G401 (cell line): ENCODE measurements around the gene ITPR3. TPM values are rescaled to one million over a fixed set of nuclear protein-coding genes. Genes with fewer than 3 reads are reported as not detected.

Source experiments
- DNase-seq: peaks from one replicate; pipeline ENCODE4 v3.0.0-alpha.2; 2015; ENCODE audit warnings: low spot score
- in situ Hi-C: cut with HindIII; loops from 2 replicates; pipeline ENCODE4 v1.10.0; 2016; ENCODE audit warnings: low sequenced_read_pairs, mixed read lengths
- total RNA-seq: library from RNA; depleted of rRNA; stranded (reverse); fragments of >200 nt; shearing (Covaris generic); gene quantifications from 2 replicates; pipeline ENCODE4 v1.2.3, GENCODE V29; 2014

Gene ITPR3
- total RNA-seq, 1 experiment from 2014 or later = 67.9 TPM

DNA sequence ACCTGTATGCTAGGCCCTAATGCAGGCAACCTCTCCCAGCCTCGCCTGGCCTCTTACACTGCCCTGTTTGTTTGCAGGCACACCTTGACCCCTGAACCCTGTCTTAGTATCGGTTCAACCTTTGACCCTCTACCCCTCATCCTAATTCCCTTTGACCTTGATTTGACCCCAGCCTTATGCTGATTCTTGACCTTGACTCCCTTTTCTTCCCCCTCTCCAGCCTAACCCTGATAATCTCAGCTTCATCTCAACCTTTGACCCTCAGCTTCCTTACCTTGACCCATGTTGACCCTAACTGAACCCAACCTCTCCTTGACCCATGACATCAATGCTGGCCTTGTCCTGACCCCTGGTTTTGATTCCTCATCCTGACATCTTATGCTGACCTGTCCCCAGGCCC lies 56.6 kb downstream of the ITPR3 start:
- DNase-seq = no peak
- in situ Hi-C loops = no loop called here

DNA sequence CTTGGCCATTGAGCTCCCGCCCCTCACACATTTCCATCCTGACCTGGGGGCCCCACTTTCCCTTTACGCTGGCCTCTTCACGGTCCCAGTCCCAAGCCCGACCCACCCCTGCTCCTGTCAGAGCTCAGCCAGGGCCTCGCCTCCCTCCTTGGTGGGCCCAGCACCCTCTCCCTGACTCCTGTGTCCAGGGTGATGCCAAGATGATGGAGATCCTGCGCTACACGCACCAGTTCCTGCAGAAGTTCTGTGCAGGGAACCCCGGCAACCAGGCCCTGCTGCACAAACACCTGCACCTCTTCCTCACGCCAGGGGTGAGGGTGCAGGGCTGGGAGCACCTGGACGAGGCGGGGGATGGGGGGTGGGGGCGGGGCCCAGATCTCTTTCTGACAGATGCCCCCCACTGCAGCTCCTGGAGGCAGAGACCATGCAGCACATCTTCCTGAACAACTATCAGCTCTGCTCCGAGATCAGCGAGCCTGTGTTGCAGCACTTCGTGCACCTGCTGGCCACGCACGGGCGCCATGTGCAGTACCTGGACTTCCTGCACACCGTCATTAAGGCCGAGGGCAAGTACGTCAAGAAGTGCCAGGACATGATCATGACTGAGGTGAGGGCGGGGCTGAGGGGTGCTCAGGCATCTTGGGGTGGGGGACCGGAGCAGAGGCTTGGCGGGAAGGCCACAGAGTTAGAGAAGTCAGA lies 57.3 kb downstream of the ITPR3 start:
- in situ Hi-C loops = no loop called here
- DNase-seq = no peak

DNA sequence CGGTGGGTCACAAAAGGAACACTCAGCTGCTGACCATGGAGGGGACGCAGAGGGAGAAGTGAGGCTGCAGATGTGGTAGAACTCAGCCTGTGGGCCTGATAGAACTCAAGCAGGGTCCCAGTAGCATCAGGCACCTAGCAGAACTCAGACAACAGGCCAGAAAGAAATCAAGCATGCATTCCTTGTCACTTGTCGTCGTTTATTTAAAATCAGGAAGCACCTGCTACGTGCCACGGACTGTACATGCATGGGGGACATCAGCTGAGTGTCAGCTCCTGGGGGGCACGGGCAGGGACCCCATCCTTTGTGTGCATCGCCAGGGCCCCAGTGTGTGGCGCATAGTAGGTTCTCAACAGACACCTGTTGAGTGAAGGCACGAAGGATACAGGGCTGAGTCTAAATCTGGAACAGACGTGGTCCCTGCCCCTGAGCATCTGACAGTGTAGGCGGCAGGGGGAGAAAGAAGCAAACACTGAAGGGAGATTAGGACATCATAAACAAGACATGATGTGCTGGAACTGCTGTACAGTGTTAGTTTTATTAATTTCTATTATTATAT lies 57.9 kb downstream of the ITPR3 start:
- DNase-seq = no peak
- in situ Hi-C loops = no loop called here

DNA sequence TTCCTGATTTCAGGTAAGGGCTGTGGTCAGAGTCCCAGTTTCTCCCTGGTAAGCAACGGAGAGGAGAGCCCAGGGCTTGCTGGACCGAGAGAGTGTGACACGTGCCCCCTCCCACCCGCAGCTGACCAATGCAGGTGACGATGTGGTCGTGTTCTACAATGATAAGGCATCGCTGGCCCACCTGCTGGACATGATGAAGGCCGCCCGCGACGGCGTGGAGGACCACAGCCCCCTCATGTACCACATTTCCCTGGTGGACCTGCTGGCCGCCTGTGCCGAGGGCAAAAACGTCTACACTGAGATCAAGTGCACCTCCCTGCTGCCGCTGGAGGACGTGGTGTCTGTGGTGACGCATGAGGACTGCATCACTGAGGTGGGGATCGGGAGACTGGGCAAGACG lies 58.6 kb downstream of the ITPR3 start:
- in situ Hi-C loops = no loop called here
- DNase-seq = no peak

DNA sequence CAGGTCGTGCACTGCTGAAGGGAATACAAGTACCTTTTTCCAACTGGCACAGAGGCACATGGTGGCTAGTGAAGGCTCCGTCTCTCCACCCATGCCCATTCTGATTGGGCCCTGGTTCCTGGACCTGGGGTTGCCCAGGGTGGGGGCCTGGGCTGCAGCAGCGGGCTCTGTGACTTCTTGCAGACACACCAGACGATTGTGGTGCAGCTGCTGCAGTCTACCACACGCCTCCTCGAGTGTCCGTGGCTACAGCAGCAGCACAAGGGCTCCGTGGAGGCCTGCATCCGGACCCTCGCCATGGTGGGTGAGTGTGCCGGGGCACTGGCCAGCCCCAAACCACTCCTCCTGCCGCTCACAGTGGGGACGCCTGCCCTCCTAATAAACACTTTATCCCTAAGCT lies 61.2 kb downstream of the ITPR3 start:
- DNase-seq = no peak
- in situ Hi-C loops = no loop called here

DNA sequence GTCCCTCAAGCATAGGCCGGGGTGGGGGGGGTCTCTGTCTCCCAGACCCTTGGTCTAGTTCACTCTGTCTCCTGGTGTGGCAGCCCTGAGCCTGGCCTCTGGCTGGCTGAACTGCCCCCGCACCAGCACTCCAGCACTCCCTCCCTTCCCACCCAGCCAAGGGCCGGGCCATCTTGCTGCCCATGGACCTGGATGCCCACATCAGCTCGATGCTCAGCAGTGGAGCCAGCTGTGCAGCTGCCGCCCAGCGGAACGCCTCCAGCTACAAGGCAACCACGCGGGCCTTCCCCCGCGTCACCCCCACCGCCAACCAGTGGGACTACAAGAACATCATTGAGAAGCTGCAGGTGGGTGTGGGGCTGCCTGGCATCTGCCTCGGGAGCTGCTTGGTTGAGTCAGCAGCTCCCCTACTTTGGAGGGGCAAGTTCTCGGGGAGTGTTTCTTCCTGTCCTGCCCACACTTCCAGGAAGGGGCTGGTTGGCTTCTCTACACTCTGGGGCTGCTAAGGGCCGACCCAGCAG lies 62.0 kb downstream of the ITPR3 start:
- in situ Hi-C loops = no loop called here
- DNase-seq = no peak

DNA sequence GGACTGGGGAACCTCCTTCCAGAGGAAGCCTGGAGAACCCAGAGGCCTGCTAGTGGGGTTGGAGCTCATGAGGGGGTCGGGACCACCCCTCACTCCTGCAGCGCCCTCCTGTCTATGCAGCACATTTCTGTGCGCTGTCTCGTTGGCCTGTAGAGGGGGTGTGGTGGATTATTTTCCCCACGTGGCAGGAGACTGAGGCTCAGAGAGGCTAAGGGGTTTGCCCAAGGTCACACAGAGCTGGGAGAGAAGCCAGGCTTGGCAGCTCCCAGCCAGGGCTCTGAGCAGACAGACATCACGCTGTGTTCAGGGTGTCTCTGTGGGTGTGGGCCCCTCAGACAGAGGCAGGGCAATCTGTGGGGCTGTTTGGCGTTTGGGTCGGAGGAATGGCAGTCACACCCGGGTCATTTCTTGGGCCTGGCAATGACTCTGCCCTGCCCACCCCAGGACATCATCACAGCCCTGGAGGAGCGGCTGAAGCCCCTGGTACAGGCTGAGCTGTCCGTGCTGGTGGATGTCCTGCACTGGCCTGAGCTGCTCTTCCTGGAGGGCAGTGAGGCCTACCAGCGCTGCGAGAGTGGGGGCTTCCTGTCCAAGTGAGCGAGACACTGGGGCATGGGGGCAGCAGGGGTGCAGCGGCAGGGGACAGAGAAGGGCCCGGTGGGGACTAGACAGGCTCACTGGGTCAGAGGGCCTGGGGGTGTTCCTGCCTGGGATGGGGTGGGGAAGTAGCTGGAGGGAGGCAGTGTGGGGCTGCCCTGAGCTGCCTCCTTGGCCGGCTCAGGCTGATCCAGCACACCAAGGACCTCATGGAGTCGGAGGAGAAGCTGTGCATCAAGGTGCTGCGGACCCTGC lies 62.7 kb downstream of the ITPR3 start:
- in situ Hi-C loops = no loop called here
- no peak for DNase-seq

DNA sequence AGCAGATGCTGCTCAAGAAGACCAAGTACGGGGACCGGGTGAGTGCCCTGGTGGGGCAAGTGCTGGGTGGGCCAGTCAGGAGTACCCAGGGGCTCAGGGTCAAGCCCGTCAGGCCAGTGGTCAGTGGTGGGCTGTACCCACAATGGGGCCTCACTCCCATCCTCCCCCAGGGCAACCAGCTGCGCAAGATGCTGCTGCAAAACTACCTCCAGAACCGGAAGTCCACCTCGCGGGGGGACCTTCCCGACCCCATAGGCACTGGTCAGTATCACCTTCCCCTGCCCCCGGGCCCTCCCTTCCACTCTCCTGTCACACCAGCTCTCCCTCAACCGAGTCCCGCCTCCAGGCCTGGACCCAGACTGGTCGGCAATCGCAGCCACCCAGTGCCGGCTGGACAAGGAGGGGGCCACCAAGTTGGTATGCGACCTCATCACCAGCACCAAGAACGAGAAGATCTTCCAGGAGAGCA lies 63.3 kb downstream of the ITPR3 start:
- DNase-seq = no peak

DNA sequence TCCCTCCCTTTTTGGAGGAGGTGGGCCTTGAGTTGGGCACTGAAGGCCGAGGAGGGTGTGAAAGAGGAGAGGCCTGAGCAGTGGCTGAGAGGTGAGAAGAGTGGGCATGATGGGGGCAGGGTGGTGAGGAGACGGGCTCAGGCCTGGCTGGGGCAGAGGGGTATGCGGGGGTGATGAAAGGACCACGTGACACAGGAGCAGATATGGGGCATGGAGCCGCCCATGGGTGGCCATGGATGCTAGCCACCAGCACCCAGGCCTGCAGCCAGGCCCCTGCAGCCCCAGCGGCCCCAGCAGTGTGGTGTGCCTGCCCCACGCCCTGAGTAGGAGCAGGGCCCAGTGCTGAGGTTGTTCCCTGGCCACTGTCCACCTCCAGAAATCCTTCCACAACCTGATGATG lies 63.9 kb downstream of the ITPR3 start:
- in situ Hi-C loops = no loop called here
- DNase-seq = no peak

More for the DNA sequence above, 63.3 kb downstream of the ITPR3 start:
- in situ Hi-C loops = no loop called here

DNA sequence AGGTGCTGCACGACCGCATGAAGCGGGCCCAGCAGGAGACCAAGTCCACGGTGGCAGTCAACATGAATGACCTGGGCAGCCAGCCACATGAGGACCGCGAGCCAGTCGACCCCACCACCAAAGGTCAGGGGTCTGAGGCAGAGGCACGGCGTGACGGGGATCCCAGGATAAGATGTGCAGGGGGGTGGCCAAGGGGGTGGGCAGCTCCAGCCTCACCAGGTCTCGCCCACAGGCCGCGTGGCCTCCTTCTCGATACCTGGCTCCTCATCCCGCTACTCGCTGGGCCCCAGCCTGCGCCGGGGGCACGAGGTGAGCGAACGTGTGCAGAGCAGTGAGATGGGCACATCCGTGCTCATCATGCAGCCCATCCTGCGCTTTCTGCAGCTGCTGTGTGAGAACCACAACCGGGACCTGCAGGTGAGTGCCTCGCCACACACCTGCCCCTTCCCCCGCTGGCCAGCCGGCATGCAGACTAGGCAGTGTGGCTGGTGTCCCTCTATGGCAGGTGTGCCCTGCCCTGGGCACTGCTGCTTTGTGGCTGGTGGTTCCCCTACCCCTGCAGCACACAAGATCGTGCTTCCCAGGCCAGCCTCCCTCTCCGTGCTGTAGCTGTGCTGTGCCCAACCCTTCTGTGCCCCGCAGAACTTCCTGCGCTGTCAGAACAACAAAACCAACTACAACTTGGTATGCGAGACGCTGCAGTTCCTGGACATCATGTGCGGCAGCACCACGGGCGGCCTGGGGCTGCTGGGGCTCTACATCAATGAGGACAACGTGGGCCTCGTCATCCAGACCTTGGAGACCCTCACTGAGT lies 64.5 kb downstream of the ITPR3 start:
- in situ Hi-C loops = no loop called here
- no peak for DNase-seq

DNA sequence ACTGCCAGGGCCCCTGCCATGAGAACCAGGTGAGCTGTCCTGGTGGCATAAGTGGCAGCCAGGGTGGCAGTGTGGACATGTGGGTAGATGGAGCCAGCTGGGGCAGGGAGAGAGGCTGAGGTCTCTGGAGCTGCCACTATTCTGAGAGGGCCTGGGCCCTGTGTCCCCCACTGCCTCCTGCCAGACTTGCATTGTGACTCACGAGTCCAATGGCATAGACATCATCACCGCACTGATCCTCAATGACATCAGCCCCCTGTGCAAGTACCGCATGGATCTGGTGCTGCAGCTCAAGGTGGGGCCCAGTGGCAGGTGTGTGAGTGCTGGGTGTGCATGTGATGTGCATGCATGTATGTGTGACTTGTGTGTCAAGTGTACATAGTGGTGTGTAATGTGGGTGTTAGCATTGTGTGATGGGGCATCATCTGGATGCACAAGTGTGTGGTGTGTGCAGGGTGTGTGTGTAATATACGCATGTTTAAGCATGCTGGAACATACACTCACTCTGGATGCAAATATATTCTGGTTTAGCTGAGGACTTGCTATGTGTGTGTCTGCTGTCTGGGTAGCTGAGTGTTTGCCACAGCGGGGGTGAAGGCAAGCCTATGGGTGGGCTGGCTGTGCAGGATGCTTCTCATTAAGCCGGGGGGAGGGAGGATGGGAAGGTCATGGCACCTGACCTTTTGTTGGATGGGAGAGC lies 65.3 kb downstream of the ITPR3 start:
- DNase-seq = no peak
- in situ Hi-C loops = no loop called here

DNA sequence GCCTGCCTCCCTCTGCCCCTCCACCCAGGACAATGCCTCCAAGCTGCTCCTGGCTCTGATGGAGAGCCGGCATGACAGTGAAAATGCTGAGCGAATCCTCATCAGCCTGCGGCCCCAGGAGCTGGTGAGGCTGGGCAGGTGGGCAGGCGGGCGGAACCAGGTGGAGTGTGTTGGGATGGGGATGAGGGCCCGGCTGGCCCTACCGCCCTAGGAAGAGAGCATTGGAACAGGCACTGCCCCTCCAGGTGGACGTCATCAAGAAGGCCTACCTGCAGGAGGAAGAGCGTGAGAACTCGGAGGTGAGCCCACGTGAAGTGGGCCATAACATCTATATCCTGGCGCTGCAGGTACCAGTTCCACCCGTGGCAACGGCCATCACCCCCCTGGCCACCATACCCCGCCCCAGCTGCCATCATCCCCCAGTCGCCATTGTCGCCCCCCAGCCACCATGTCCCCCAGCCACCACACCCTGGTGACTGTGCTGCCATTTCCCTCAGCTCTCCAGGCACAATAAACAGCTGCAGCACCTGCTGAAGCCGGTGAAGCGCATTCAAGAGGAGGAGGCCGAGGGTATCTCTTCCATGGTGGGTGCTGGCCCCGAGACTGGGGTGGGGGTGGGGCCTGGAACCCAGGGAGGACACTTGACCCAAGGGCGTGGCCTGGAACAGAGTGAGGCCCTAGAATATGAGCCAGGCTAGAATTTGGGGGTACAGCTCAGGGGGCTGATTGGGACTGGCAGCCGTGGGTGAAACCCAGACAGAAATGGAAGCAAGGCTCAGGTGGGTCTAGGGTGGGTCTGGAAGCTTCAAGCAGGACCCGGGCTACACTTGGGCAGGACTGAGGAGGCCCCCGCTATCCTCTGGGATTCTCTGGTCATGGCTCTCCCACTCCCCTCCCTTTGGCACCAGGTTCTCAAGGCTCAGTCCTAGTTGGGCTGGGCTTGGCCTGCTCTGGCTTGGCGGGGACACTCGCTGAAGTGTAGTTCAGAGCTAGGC lies 66.2 kb downstream of the ITPR3 start:
- in situ Hi-C loops = no loop called here
- no peak for DNase-seq

DNA sequence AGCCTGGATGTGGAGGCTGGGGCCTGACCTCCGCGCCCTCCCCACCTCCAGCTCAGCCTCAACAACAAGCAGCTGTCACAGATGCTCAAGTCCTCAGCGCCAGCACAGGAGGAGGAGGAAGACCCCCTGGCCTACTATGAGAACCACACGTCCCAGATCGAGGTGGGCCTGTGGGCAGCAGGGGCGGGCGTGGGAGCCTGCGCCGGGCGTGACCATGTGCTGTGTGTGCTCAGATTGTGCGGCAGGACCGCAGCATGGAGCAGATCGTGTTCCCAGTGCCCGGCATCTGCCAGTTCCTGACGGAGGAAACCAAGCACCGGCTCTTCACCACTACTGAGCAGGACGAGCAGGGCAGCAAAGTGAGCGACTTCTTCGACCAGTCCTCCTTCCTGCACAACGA lies 66.9 kb downstream of the ITPR3 start:
- in situ Hi-C loops = no loop called here
- no peak for DNase-seq

DNA sequence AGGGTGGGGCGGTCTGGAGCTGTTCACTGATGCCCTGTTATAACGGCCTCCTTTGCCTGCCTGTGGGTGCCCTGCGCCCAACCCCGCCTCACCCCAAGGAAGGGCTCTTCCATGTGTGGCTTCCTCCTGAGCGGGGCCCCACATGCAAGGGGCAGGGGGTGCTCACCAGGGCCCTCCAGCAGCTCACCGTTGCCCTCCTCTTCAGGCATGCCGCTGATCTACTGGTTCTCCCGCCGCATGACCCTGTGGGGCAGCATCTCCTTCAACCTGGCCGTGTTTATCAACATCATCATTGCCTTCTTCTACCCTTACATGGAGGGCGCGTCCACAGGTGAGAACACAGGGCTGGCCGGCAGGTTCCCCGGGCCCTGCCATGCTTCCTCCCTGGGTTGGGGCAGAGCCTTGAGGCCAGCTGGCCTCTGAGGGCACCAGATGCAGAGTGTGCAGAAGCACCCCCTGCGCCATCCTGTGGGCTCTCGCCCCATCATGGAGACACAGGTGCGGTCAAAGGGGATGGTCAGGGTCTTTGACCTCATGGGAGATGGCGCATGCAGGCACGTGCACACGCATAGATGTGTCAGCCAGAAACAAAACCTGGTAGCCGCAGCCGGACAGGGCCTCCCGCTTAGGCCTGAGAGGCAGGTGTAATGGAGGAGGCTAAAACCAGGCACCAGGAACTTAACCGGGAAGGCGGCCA lies 67.5 kb downstream of the ITPR3 start:
- DNase-seq = no peak
- in situ Hi-C loops = no loop called here

DNA sequence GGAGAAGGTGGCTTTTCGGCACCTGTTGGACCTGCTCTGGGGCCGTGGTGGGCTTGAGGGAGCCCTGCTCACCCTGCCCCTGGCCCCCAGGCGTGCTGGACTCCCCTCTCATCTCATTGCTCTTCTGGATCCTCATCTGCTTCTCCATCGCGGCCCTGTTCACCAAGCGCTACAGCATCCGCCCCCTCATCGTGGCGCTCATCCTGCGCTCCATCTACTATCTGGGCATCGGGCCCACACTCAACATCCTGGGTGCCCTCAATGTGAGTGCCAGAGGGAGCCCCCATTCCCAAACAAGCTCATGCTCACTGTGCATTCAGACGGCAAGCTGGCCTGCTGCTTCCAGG lies 68.0 kb downstream of the ITPR3 start:
- DNase-seq = no peak
- in situ Hi-C loops = no loop called here

DNA sequence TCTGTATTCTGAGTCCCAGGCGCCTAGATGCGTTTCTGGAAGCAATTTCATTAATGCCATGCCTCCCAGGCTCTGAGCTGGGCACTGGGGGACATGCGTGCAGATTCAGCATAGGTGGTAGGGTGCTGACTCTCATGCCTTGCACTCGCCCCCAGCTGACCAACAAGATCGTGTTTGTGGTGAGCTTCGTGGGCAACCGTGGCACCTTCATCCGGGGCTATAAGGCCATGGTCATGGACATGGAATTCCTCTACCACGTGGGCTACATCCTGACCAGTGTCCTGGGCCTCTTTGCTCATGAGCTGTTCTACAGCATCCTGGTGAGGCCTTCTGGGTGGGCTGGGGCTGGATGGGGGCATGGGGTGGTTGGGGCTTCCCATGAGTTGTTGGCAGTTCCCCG lies 68.8 kb downstream of the ITPR3 start:
- in situ Hi-C loops = no loop called here
- no peak for DNase-seq

DNA sequence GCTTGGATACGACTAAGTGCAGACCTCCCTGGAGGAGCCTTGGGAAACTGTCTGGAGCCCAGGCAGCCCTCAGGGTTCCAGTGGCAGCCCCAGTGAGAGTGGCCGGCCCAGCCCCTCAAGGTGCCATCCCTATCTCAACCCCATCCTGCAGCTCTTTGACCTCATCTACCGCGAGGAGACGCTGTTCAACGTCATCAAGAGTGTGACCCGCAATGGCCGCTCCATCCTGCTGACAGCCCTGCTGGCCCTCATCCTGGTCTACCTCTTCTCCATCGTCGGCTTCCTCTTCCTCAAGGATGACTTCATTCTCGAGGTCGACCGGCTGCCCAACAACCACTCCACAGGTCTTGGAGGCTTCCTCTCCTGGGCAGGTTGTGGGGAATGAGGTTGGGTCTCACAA lies 69.6 kb downstream of the ITPR3 start:
- in situ Hi-C loops = no loop called here
- DNase-seq = no peak
